ENCODE measurements around the gene KRT23. TPM values are rescaled to one million over a fixed set of nuclear protein-coding genes. Genes with fewer than 3 reads are reported as not detected.

Gene KRT23
- total RNA-seq, 1 donor from 2014 or later = 0.60 TPM

- no peak overlapping the region for H3K9ac ChIP-seq
- H3F3A ChIP-seq (ENCODE audit: low read depth) = peaks cover 8% of the 10 kb centered on the region
- H3K4me3 ChIP-seq = no peak overlapping the region
- H3K27me3 ChIP-seq = no peaks in the 10 kb centered on the region
- no peaks in the 10 kb centered on the region for H3K9me3 Mint-ChIP-seq
- TF ChIP-seq, protein P1, sequence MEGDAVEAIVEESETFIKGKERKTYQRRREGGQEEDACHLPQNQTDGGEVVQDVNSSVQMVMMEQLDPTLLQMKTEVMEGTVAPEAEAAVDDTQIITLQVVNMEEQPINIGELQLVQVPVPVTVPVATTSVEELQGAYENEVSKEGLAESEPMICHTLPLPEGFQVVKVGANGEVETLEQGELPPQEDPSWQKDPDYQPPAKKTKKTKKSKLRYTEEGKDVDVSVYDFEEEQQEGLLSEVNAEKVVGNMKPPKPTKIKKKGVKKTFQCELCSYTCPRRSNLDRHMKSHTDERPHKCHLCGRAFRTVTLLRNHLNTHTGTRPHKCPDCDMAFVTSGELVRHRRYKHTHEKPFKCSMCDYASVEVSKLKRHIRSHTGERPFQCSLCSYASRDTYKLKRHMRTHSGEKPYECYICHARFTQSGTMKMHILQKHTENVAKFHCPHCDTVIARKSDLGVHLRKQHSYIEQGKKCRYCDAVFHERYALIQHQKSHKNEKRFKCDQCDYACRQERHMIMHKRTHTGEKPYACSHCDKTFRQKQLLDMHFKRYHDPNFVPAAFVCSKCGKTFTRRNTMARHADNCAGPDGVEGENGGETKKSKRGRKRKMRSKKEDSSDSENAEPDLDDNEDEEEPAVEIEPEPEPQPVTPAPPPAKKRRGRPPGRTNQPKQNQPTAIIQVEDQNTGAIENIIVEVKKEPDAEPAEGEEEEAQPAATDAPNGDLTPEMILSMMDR (IDR thresholded peaks at IDR 0.05) = no peak
- TF ChIP-seq EZH2 (IDR thresholded peaks at IDR 0.05) (no peak), EZH2phosphoT487 (IDR thresholded peaks at IDR 0.05) (no peak)
- no peaks in the 10 kb centered on the region for H3K36me3 Mint-ChIP-seq
- peaks cover 17% of the 10 kb centered on the region for H3K4me1 ChIP-seq
- H3K4me3 Mint-ChIP-seq = no peak overlapping the region
- no peaks in the 10 kb centered on the region for H3K27me3 Mint-ChIP-seq (ENCODE audit: insufficient read depth, low read depth)
- H3K36me3 ChIP-seq = no peaks in the 10 kb centered on the region
- H3K79me2 ChIP-seq (ENCODE audit: low read depth) = no peaks in the 10 kb centered on the region
- no peak overlapping the region for H3K27ac Mint-ChIP-seq
- no peaks in the 10 kb centered on the region for H3K9me3 ChIP-seq (ENCODE audit: low read depth)
- H3K27ac ChIP-seq = no peak overlapping the region
- H4K20me1 ChIP-seq (ENCODE audit: low read depth) = no peaks in the 10 kb centered on the region
- peaks cover 9% of the 10 kb centered on the region for H3K4me1 Mint-ChIP-seq
- no peak overlapping the region for H2AFZ ChIP-seq (replicated peaks)
- DNase-seq (ENCODE audit: low spot score) = no peak
- no peak overlapping the region for H3K4me2 ChIP-seq
Measured at GRCh38 chr17:40952661-40953060, 15.2 kb upstream of the KRT23 start.

GRCh38 chr17:40952154-40952553 is 14.7 kb upstream of the KRT23 start:
- Mint-ChIP-seq H3K27me3 (ENCODE audit: insufficient read depth, low read depth) (no peaks in the 10 kb centered on the region), H3K9me3 (no peaks in the 10 kb centered on the region), H3K36me3 (no peaks in the 10 kb centered on the region), H3K27ac (no peak overlapping the region), H3K4me3 (no peak overlapping the region), H3K4me1 (peaks cover 9% of the 10 kb centered on the region)
- no peaks in the 10 kb centered on the region for H4K20me1 ChIP-seq (ENCODE audit: low read depth)
- no peaks in the 10 kb centered on the region for H3K79me2 ChIP-seq (ENCODE audit: low read depth)
- H3K27me3 ChIP-seq = no peaks in the 10 kb centered on the region
- peaks cover 17% of the 10 kb centered on the region for H3K4me1 ChIP-seq
- H3F3A ChIP-seq (ENCODE audit: low read depth) = peaks cover 8% of the 10 kb centered on the region
- no peak overlapping the region for H3K4me2 ChIP-seq
- H3K27ac ChIP-seq = no peak overlapping the region
- no peak overlapping the region for H3K9ac ChIP-seq
- no peak overlapping the region for H3K4me3 ChIP-seq
- TF ChIP-seq, protein P1 (IDR thresholded peaks at IDR 0.05) = no peak
- TF ChIP-seq EZH2 (IDR thresholded peaks at IDR 0.05) (no peak), EZH2phosphoT487 (IDR thresholded peaks at IDR 0.05) (no peak)
- H3K36me3 ChIP-seq = no peaks in the 10 kb centered on the region
- no peaks in the 10 kb centered on the region for H3K9me3 ChIP-seq (ENCODE audit: low read depth)
- DNase-seq (ENCODE audit: low spot score) = no peak
- no peak overlapping the region for H2AFZ ChIP-seq (replicated peaks)

DNA sequence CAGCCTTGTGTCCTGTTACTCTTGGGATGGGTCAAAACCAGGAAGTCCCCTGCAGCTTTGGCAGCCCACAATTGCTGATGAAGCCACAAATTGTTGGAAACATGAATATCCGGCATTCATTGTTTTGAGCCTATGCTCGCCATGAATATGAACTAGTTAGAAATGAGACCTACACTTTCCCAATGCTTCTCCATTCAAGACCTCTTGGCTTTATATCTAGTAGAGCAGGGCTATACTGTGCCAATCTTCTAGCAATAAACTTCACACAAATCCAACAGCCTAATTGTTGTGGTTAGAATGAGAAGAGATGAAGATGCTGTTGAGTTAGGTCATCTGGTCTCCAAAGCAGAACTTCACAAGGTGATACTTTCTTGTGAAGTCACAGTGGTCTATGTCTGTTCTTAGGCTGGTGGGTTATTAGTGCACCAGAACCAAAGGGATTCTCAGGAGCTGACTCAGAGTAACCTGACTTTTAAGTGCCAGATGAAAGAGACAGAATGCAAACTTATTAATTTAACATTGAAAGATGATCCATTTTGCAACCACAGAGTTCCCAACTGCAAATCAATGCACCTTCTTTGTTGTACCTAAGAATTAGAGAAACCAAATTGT is 13.7 kb upstream of the KRT23 start:
- Histone ChIP-seq H3K27ac (no peak overlapping the region), H3K36me3 (no peaks in the 10 kb centered on the region), H2AFZ (replicated peaks) (no peak overlapping the region), H3K79me2 (ENCODE audit: low read depth) (no peaks in the 10 kb centered on the region), H3F3A (ENCODE audit: low read depth) (peaks cover 8% of the 10 kb centered on the region), H3K9ac (no peak overlapping the region), H3K4me1 (peaks cover 21% of the 10 kb centered on the region), H3K4me3 (no peak overlapping the region), H3K9me3 (ENCODE audit: low read depth) (no peaks in the 10 kb centered on the region), H3K27me3 (no peaks in the 10 kb centered on the region), H3K4me2 (no peak overlapping the region), H4K20me1 (ENCODE audit: low read depth) (no peaks in the 10 kb centered on the region)
- DNase-seq (ENCODE audit: low spot score) = no peak
- H3K9me3 Mint-ChIP-seq = no peaks in the 10 kb centered on the region
- H3K27ac Mint-ChIP-seq = no peak overlapping the region
- H3K4me1 Mint-ChIP-seq = peaks cover 9% of the 10 kb centered on the region
- no peaks in the 10 kb centered on the region for H3K27me3 Mint-ChIP-seq (ENCODE audit: insufficient read depth, low read depth)
- H3K4me3 Mint-ChIP-seq = no peak overlapping the region
- TF ChIP-seq EZH2phosphoT487 (IDR thresholded peaks at IDR 0.05) (no peak), EZH2 (IDR thresholded peaks at IDR 0.05) (no peak)
- TF ChIP-seq, protein P1 (IDR thresholded peaks at IDR 0.05) = no peak
- no peaks in the 10 kb centered on the region for H3K36me3 Mint-ChIP-seq

All from neural progenitor cell (in vitro differentiated cells).